Activated CD8-positive, alpha-beta memory T cell treated with anti-CD3 and anti-CD28 coated beads, Interleukin-2, amount 50 U/mL, for 1 hour (primary cell): ENCODE data around the gene DKK2.
"Not testable (repeated sequence)": the region's sequence is repeated elsewhere in the genome, so short reads cannot be mapped to it uniquely, and the experiment has no call there.

Experiments
- DNase-seq: peaks from one replicate; pipeline ENCODE4 v3.0.0-alpha.2; 2020; ENCODE audit errors: extremely low read depth

Gene DKK2

DNA sequence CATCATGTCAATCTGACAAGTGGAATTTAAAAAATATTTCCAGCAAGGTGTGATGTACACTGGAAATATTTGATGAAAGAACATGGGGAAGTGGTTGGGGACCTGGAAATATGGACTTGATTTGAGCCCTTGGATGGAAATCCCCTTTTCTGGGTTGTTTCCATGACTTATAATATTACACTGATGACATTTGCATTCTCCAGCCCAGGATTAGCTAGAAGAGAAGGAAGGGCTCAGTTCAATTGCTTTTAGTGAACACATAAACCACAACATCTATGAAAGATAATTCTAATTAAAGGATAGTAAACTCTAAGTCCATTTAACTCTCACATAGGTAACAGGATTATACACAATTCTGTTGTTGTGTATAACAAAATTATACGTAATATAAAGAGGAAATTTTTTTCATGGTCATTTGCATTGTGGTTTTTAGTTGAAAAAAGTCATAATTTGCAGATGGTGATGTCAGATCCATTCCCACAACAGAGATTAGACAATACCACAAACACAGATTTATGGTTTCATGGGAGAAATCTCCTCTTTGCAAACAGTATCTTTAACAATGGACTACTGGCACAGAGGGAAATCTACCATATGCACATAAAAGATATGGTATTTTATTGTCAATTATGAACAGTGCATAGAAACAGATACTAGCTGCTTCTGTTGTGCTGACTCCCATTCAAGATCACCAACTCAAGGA, 126.5 kb downstream of the DKK2 start:
- no peak for DNase-seq

DNA sequence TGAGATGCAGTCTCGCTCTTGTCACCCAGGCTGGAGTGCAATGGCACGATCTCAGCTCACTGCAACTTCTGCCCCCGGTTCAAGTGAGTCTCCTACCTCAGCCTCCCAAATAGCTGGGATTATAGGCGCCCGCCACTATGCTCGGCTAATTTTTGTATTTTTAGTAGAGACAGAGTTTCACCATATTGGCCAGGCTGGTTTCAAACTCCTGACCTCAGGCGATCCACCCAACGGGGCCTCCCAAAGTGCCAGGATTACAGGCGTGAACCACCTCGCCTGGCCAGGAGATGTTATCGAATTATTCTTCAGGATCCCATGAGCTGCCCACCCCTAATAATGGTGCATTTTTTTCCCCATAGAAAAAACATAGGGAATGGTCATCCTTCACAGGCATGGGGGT, 128.1 kb downstream of the DKK2 start:
- DNase-seq: not testable (repeated sequence)

- no peak for DNase-seq
Measured at GRCh38 chr4:106907216-106907615, 128.9 kb downstream of the DKK2 start.

- no peak for DNase-seq
Measured at GRCh38 chr4:106906728-106907127, 129.4 kb downstream of the DKK2 start.

DNA sequence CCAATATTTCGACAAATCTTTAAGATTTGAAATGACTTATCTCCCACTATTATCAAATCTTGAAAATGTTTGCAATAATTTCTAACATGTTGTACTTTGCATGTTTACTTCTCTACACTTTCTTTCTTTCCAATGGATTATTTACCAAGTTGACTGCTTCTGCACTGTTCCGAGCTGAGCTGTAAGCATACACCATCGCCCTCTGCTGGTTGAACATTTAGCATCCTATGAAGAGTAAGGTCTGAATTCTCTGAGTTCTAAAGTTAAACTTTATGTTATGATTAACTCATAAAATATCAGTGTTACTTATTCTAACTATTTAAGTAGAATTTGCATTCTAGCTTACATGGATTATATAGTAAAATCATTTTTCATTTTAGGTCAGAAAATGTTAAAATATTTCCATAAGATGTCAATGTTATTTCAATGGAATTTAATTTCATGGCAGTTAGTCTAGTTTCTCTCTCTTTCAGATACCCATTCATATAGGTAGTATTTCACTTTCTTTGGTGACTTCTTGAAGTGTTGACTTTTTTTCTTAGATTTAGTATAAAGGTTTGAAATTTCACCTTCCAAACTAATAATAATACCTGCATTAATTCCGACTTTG, 137.4 kb downstream of the DKK2 start:
- no peak for DNase-seq

DNA sequence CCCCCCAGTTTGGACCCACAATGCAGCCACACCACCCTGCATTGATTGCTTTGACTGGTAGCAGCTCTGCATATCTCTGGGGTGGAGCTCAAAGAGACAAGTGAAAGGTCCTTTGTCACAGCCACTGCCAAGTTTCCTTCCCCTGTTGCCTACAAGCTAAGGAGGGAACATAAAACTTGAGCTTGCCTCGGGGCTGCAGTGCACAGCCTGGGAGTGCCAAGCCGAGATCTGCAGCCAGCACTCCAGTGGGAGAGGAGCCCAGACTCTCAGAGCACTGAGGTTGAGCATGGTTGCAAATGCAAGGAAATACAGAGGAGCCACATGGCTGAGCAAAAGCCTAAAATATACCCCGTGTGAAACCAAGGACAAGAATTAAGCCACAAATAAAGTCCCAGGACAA, 142.2 kb downstream of the DKK2 start:
- no peak for DNase-seq

- DNase-seq: no peak
Measured at GRCh38 chr4:106893395-106893881, 142.7 kb downstream of the DKK2 start.

GRCh38 chr4:106892786-106893185, 143.3 kb downstream of the DKK2 start:
- no peak for DNase-seq

DNA sequence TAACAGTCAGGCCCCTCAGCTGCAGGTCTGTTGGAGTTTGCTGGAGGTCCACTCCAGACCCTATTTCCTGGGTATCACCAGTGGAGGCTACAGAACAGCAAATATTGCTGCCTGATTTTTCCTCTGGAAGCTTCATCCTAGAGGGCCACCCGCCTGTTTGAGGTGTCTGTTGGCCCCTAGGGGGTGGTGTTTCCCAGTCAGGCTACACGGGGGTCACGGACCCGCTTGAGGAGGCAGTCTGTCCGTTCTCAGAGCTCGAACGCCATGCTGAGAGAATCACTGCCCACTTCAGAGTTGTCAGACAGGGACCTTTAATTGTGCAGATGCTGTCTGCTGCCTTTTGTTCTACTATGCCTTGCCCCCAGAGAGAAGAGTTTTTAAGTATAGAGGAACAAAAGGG, 160.8 kb downstream of the DKK2 start:
- no peak for DNase-seq
